NCI-H2107 treated with DMSO at 0.1 percent for 48 hours (cell line): Measurements from ENCODE around the gene KIF26B.
"Not testable (repeated sequence)": the region's sequence is repeated elsewhere in the genome, so short reads cannot be mapped to it uniquely, and the experiment has no call there.

ENCODE experiments used
- DNase-seq: peaks from one replicate; lab custom pipeline; 2025; ENCODE audit not compliant: unreplicated experiment; lab: John Stamatoyannopoulos, UW

The KIF26B gene

GRCh38 chr1:245154429-245155271, at the start of gene KIF26B:
KIF26B (plus strand) TSS chr1:245154985; CDS start chr1:245155425, 440 bp downstream.
- DNase-seq: peak; percentile 44

- no peak for DNase-seq
Measured at GRCh38 chr1:245105042-245105441, 49.7 kb upstream of the KIF26B start.

GRCh38 chr1:245105815-245106410, 48.9 kb upstream of the KIF26B start:
- DNase-seq: no peak

- no peak for DNase-seq
Measured at GRCh38 chr1:245107776-245108114, 47.0 kb upstream of the KIF26B start.

DNA sequence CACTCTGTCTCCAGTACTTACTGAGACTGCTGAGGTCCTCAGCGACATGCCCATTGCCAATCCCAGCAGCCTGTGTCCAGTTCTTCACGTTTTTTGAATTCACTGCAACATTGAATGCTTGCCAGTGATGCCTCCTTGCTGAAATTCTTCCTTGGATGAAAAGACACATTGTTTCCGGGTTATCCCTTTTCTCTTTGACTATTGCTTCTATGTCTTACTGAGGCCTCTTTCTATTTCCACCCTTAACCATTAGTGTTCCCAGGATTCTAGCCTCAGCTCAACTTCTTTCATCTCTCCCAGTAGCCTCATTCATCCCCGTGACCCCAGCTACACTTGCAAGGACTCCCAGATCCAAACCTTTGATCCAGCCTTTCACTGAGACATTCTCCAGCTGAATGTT, 46.5 kb upstream of the KIF26B start:
- DNase-seq: no peak

DNA sequence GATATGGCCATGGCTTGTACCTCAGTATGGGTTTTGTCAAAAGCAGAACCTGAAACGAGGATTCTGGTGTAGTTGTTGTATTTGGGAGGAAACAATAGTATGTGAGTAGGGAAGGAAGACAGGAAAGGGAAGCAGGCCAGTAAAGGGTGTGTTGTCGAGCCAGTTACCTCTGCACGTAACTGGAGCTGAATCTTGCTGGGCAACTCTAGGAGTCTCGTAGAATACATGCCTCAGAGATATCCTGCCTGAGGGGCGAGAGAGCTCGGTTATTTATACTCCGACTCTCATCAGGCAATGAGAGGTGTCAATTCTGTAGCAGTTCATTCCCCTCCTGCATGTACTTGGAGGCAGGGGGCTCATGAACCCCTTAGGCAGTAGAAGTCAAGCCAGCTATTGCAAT, 45.9 kb upstream of the KIF26B start:
- DNase-seq: no peak

- no peak for DNase-seq
Measured at GRCh38 chr1:245110406-245110805, 44.4 kb upstream of the KIF26B start.

DNA sequence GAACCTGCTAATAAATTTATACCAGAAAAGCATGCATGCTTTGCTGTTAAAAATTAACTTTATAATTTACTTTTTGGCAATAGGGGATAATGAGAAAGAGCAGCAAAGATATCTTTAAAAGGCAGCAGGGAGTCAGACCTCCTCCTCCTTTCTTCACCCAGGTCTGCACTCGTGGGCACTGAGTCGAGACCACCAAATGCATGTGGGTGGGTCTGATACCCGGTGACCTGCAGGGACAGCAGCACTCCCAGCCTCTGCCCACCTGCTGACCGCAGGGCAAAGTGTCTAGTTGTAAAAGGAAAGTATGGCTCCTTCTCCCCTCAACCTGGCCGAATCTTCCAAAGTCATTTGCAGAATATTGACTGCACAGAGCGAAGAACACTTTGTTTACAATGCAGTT, 43.7 kb upstream of the KIF26B start:
- DNase-seq: no peak

GRCh38 chr1:245113649-245114048, 41.1 kb upstream of the KIF26B start:
- no peak for DNase-seq

DNA sequence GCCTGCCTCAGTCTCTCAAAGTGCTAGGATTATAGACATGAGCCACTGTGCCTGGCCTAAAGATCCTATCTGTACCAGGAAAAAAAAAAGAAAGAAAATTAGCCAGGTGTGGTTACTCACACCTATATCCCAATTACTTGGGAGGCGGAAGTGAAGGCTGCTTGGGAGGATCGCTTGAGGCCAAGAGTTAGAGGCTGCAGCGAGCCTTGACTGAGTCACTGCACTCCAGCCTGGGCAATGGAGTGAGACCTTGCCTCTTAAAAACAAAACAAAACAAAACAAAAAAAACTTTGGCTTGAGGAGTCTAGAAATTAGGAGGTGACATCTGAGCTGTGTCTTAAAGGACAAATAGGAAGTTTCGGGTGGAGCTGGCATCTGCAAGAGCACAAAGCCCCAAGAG, 38.7 kb upstream of the KIF26B start:
- DNase-seq: no peak

- no peak for DNase-seq
Measured at GRCh38 chr1:245116751-245117150, 38.0 kb upstream of the KIF26B start.

- no peak for DNase-seq
Measured at GRCh38 chr1:245118066-245118465, 36.7 kb upstream of the KIF26B start.

GRCh38 chr1:245118806-245119205, 36.0 kb upstream of the KIF26B start:
- DNase-seq: no peak

DNA sequence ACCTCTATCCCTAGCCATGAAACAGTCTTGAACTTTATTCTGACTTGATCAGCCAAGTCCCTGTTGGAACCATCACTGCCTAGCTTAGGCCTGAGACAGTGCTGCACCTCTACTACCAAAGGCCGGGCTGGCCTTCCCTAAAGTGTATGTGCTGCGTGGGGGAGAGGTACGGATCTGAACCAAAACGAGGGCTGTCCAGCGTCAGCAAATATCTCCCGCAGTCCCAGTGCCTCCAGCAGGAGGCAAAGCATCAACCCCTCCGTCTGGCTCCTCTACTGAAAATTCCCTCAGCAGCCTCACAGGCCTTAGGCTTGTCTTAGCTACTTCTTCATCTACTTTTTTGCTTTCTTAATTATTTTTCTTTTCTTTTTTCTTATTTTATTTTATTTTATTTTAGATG, 33.3 kb upstream of the KIF26B start:
- DNase-seq: no peak

GRCh38 chr1:245124241-245124640, 30.5 kb upstream of the KIF26B start:
- DNase-seq: no peak

GRCh38 chr1:245124644-245125043, 30.1 kb upstream of the KIF26B start:
- no peak for DNase-seq

- DNase-seq: no peak
Measured at GRCh38 chr1:245126530-245126929, 28.3 kb upstream of the KIF26B start.

DNA sequence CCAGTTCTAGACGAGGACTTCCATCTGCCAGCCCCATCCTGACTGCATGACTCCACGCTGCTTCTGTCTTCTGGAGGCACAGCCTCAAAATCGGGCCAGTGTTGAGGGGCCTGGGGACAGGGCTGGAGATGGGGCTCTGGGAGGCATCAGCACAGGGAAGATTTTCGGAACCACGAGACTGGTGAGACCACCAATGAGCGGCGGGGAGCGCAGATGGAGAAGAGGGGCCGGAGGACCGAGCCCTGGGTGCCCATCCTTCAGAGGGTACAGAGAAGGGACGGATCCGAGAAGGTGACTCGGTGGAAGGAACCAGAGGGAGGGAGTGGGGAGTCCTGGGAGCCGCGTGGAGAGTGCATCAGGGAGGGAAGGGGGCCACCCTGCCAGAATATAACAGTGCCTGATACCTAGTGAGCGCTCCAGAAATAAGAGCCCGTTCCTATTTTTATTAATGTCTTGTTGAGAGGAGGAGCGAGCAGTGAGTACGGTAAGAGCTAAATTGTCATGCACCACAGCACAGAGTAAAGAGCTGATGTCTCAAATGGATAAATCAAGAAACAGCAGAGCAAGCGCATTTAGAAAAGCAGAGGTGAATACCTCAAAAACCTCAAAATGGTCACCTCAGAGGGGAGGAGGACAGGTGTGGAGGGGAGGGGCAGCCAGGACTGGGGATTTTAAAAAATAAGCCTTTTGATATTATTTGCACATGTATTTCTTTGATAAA, 26.2 kb upstream of the KIF26B start:
- peak; percentile 30 for DNase-seq

GRCh38 chr1:245129319-245130240, 25.2 kb upstream of the KIF26B start:
- DNase-seq: no peak

DNA sequence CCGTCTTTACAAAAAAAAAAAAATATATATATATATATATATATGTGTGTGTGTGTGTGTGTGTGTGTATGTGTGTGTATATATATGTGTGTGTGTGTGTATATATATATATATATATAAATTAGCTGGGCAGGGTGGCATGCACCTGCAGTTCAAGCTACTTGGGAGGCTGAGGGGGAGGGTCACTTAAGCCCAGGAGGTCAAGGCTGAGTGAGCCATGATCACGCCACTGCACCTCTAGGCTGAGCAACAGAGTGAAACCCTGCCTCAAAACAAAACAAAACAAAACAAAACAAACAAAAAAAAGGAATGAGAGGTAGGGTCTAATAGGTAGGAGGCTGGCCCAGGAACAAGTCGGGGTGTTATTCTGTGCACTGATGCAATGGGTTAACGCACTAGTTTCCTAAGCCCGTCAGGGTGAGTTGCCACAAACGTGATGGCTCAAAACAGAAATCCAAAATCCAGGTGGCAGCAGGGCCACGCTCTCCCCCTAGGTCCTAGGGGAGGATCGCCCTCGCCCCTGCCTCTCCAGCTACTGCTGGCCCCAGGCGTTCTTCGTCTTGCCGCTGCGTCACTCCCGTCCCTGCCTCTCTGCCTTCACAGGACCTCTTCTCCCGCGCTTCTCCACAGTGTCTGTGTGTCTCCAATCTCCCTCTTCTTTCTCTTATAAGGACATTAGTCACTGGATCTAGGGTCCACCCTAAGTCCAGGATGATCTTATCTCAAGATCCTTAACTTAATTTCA, 24.3 kb upstream of the KIF26B start:
- DNase-seq: not testable (repeated sequence)
